ENCODE results near the gene ARID4B. TPM values are rescaled to one million over a fixed set of nuclear protein-coding genes. Genes with fewer than 3 reads are reported as not detected.

Gene ARID4B
- total RNA-seq, 1 donor from 2014 or later = 13.5 TPM

DNA sequence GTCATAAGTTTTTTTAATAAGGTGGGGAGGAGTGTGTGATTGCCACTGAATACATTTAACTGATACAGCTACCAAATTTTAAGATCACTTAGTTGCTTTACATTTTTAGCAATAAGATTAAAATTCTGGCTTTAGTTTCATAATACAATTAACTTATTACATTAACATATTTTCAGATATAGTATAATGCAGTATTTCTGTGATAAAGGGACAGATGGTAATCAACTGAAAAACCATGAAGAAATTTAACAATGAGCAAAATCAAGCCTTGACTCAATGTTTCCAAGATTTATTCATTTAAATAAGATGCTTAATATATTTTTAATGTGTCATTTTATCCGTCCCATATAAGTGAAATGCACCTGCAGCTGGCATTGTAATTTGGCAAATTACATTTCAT, 203.3 kb downstream of the ARID4B start:
- no peak for ATAC-seq

DNA sequence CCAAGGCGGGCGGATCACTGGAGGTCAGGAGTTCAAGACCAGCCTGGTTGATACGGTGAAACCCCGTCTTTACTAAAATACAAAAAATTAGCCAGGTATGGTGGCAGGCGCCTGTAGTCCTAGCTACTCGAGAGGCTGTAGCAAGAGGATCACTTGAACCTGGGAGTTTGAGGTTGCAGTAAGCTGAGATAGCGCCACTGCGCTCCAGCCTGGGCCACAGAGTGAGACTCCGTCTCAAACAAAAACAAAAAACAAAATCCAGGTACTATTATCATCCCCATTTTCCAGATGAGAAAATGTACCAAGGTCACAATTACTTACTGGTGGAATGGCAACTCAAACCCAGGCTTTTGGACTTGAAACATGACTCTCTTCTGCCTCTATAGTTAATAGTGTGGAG, 203.9 kb downstream of the ARID4B start:
- ATAC-seq = no peak

DNA sequence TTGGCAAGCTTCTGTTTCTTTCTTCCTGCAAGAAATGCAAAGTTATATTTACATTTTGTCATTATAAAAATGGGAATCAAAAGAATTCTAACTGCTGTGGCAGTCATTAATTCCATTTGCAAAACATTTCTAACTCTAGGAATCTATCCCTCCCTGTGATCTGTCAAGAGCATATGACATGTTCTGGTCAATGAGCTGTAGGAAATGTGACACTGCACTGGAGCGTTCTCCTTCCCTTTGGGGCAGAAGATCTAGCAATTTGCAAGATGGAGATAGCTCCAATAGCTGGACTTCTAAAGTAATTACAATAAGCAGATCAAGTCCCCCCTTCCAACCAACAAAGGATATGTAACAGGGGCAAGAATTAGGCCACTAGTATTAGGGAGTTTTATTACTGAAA, 205.6 kb downstream of the ARID4B start:
- ATAC-seq = no peak

Other genes with a start within 250 kb of the ARID4B start
- gene TOMM20, start 199.3 kb downstream of the ARID4B start, total RNA-seq = 102 TPM
- gene RBM34, start 166.9 kb downstream of the ARID4B start, total RNA-seq = 63.7 TPM
- gene GGPS1, start 391 bp upstream of the ARID4B start, total RNA-seq = 21.1 TPM
- gene TBCE, start 39.2 kb upstream of the ARID4B start, total RNA-seq = 17.9 TPM
- gene B3GALNT2, start 176.3 kb upstream of the ARID4B start, total RNA-seq = 25.5 TPM